K562 (cell line): Measurements from ENCODE around the gene CASKIN2. TPM values are rescaled to one million over a fixed set of nuclear protein-coding genes. Genes with fewer than 3 reads are reported as not detected.

ENCODE experiments used
- CREB3L1 ChIP-seq: fragments of 450-650 bp; IDR thresholded peaks from 2 replicates; pipeline ENCODE4 v1.6.1; 2014; ENCODE audit warnings: low read depth, mild to moderate bottlenecking, moderate library complexity, borderline replicate concordance
- E2F8 ChIP-seq: fragments of 450-650 bp; IDR thresholded peaks from 2 replicates; pipeline ENCODE4 v1.7.1; 2018; ENCODE audit warnings: mild to moderate bottlenecking, low read depth; ENCODE audit not compliant: partially characterized antibody
- GMEB1 ChIP-seq: fragments of 250-450 bp; sonication (Bioruptor Pico); IDR thresholded peaks from 2 replicates; pipeline ENCODE4 v1.4.0; 2020; ENCODE audit warnings: mild to moderate bottlenecking
- NR2C2 ChIP-seq, 2 experiments: fragments of 200-800 bp in 1 of 2; sonication (Bioruptor generic) in 1 of 2; sonication (generic) in 1 of 2; formaldehyde crosslinking in 1 of 2; IDR thresholded peaks; 2 replicates each; pipeline versions ENCODE4 v1.6.1 to v1.8.0; 2016 to 2022; ENCODE audit warnings: mild to moderate bottlenecking in 1 of 2, missing compliant biosample characterization in 1 of 2, missing genetic modification characterization in 1 of 2, missing genetic modification reagents in 1 of 2
- NRF1 ChIP-seq, 2 experiments: fragments of 450-650 bp; IDR thresholded peaks in 1 of 2; conservative IDR thresholded peaks in 1 of 2; 2 replicates each; pipeline ENCODE4 v1.6.1; 2014; ENCODE audit warnings: mild to moderate bottlenecking in 2 of 2
- RNF2 ChIP-seq: sonication (generic); IDR thresholded peaks from 2 replicates; pipeline ENCODE4 v1.6.1; 2016
- ZBTB7A ChIP-seq: IDR thresholded peaks from 2 replicates; pipeline ENCODE4 v1.6.1; 2011; ENCODE audit warnings: low read depth, mild to moderate bottlenecking, low read length, moderate library complexity, borderline replicate concordance; ENCODE audit not compliant: control insufficient read depth
- ZNF224 ChIP-seq: sonication (generic); formaldehyde crosslinking; IDR thresholded peaks from 2 replicates; pipeline ENCODE4 v1.8.0; 2022; ENCODE audit warnings: mild to moderate bottlenecking, missing genetic modification reagents
- ZNF311 ChIP-seq: fragments of 250-450 bp; sonication (Bioruptor Pico); IDR thresholded peaks from 2 replicates; pipeline ENCODE4 v1.4.0; 2020; ENCODE audit warnings: mild to moderate bottlenecking, moderate library complexity
- polyA plus RNA-seq, 8 experiments: library from polyadenylated mRNA; depleted of rRNA in 4 of 8; stranded (reverse) in 5 of 8; unstranded in 3 of 8; fragments of >200 nt; fragmentation: Nextera tagmentation in 2 of 8; fragmentation: Illumina TruSeq in 1 of 8; extraction: Ambion mirVana in 2 of 8; extraction: Trizol in 1 of 8; gene quantifications; 2 replicates each; pipeline versions ENCODE4 v1.2.1 to v1.2.3, GENCODE V29; 2011 to 2014; ENCODE audit warnings: inconsistent platforms in 1 of 8, missing spikeins in 1 of 8
- total RNA-seq, 7 experiments: library from RNA; depleted of rRNA in 6 of 7; stranded (reverse); fragments of >200 nt in 6 of 7; fragmentation: Illumina TruSeq in 2 of 7; extraction: Trizol in 2 of 7; gene quantifications; 2 replicates each; pipeline versions ENCODE4 v1.2.1 to v1.2.3, GENCODE V29; 2011 to 2021; ENCODE audit warnings: low replicate concordance in 1 of 7
- TF ChIP-seq, protein P1 (sequence below): sonication (generic); formaldehyde crosslinking; IDR thresholded peaks from 2 replicates; pipeline ENCODE4 v1.4.0; 2020; ENCODE audit warnings: mild to moderate bottlenecking, missing genetic modification reagents
- TF ChIP-seq, protein P2 (sequence below): fragments of 450-650 bp; IDR thresholded peaks from 2 replicates; pipeline ENCODE4 v1.6.1; 2018; ENCODE audit not compliant: partially characterized antibody

Gene CASKIN2
- total and polyA plus RNA-seq, 9 of the 15 experiments (the other 6 are each of a cell fraction or from before 2014, with no cell fraction given): 0.01 to 12.2 (median 2.1) TPM

- TF ChIP-seq ZBTB7A (peak; percentile 10), GMEB1 (CRISPR knock-in tag) (0 out of 2 replicates have a peak, but pooled peaks have one; percentile 32), CREB3L1 (no peak), RNF2 (peak; percentile 35; the same call in 1 of the 2 replicates), ZNF224 (CRISPR knock-in tag) (no peak), NR2C2 (CRISPR knock-in tag; IDR thresholded peaks at IDR 0.05) (no peak), NR2C2 (tag; IDR thresholded peaks at IDR 0.05) (0 out of 2 replicates have a peak, but pooled peaks have one; percentile 22), E2F8 (peak; percentile 45), NRF1 (conservative IDR thresholded peaks at IDR 0.05 in 1 of 2, IDR thresholded peaks at IDR 0.05 in 1 of 2) (peak; percentile 55 to 67), ZNF311 (CRISPR knock-in tag) (0 out of 2 replicates have a peak, but pooled peaks have one; percentile 34)
- TF ChIP-seq, protein P1, sequence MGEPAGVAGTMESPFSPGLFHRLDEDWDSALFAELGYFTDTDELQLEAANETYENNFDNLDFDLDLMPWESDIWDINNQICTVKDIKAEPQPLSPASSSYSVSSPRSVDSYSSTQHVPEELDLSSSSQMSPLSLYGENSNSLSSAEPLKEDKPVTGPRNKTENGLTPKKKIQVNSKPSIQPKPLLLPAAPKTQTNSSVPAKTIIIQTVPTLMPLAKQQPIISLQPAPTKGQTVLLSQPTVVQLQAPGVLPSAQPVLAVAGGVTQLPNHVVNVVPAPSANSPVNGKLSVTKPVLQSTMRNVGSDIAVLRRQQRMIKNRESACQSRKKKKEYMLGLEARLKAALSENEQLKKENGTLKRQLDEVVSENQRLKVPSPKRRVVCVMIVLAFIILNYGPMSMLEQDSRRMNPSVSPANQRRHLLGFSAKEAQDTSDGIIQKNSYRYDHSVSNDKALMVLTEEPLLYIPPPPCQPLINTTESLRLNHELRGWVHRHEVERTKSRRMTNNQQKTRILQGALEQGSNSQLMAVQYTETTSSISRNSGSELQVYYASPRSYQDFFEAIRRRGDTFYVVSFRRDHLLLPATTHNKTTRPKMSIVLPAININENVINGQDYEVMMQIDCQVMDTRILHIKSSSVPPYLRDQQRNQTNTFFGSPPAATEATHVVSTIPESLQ (CRISPR knock-in tag): no peak
- TF ChIP-seq, protein P2, sequence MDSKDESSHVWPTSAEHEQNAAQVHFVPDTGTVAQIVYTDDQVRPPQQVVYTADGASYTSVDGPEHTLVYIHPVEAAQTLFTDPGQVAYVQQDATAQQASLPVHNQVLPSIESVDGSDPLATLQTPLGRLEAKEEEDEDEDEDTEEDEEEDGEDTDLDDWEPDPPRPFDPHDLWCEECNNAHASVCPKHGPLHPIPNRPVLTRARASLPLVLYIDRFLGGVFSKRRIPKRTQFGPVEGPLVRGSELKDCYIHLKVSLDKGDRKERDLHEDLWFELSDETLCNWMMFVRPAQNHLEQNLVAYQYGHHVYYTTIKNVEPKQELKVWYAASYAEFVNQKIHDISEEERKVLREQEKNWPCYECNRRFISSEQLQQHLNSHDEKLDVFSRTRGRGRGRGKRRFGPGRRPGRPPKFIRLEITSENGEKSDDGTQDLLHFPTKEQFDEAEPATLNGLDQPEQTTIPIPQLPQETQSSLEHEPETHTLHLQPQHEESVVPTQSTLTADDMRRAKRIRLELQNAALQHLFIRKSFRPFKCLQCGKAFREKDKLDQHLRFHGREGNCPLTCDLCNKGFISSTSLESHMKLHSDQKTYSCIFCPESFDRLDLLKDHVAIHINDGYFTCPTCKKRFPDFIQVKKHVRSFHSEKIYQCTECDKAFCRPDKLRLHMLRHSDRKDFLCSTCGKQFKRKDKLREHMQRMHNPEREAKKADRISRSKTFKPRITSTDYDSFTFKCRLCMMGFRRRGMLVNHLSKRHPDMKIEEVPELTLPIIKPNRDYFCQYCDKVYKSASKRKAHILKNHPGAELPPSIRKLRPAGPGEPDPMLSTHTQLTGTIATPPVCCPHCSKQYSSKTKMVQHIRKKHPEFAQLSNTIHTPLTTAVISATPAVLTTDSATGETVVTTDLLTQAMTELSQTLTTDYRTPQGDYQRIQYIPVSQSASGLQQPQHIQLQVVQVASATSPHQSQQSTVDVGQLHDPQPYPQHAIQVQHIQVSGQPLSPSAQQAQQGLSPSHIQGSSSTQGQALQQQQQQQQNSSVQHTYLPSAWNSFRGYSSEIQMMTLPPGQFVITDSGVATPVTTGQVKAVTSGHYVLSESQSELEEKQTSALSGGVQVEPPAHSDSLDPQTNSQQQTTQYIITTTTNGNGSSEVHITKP: peak; percentile 24
Measured at GRCh38 chr17:75524970-75525805, 9.9 kb upstream of the CASKIN2 start, which contains the start of gene LLGL2 (continued).
